LNCAP (cell line): ENCODE results near the gene GNAL.

Experiments used
- CTCF ChIP-seq: fragments of 450-650 bp; IDR thresholded peaks from 2 replicates; pipeline ENCODE4 v1.5.1; 2017; ENCODE audit warnings: mild to moderate bottlenecking

Gene GNAL

DNA sequence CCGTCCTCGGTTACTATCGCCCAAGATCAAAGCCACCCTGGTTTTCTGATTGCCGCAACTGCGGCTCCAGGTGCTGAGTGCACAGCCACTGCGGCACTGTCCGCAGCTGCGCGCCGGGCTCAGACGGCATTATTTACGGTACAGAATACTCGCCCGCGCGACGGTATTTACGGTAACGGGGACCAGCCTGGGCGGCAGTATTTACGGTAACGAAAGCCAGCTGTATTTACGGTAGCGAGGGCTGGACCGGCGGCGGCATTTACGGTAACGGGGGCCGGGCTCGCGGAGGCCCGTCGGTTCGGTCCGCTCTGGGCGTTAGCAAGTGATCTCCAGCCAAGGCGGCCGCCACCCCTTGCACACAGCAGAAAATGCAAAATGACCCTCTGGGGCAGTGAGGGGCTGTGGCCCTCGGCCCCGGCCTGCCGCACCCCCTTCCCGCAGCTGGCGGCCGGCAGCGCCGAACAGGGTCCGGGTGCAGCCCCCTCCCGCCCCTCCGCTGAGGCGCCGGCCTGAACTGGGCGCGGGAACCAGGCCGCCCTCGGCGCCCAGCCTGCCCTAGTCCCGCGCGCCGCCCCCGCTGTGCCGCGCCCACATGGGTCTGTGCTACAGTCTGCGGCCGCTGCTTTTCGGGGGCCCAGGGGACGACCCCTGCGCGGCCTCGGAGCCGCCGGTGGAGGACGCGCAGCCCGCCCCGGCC lies at the start of gene GNAL:
TSS of gene GNAL (plus strand) at position 293 of the 697 bp plus-strand sequence. CDS start at position 593, 300 bp downstream.
- no peak for TF ChIP-seq CTCF

DNA sequence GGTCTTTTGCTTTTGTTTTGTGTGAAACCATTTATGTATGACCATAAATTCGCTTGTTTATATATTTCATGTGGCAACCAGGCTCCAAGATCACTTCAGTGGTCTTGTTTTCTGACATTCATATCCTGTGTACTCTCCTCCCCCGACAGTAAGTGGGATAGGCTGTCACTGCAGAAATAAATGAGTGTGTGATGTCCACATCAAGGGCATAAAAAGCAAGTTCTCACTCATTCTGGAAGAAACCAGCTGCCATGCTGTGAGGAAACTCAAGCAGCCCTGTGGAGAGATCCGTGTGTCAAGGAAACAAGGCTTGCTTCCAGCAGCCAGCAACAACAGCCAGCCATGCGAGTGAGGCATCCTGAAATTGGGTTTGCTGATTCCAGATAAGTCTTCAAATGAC lies 39.2 kb upstream of the GNAL start:
- no peak for TF ChIP-seq CTCF

- TF ChIP-seq CTCF, result no peak
These were observed 37.2 kb upstream of the GNAL start for GRCh38 chr18:11651899-11652298.

DNA sequence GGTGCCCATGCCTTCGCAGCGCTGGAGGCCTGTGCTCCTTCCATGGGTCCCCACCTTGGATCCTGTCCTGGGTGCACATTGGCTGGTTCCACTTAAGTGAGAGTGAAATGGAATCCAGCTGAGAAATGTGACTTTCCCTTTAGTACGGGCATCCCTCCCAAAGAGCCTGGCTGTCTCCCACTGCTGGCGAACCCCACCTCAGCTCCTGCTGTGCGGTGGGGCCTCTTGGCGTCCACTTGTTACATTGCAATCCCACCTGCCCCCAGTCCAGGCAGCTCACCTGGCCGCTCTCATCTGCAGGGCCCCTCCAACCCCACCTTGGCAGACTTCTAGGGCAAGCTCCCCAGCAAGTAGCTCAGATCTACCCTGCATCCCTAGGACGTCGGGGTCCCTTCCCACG lies 35.5 kb upstream of the GNAL start:
- no peak for TF ChIP-seq CTCF

- peak; percentile 95 for TF ChIP-seq CTCF
These were observed 34.1 kb upstream of the GNAL start for GRCh38 chr18:11654736-11655605.

GRCh38 chr18:11655606-11655932 lies 33.5 kb upstream of the GNAL start:
- no peak; the same call in 1 of the 2 replicates for TF ChIP-seq CTCF

- TF ChIP-seq CTCF, result no peak
These were observed 31.9 kb upstream of the GNAL start for GRCh38 chr18:11657152-11657551.
